HG03378 (cell line): ENCODE measurements around the gene DAPK1.

Source experiments
- ATAC-seq: cut with Tn5 transposase; IDR thresholded peaks from one replicate; pipeline ENCODE4 v1.9.1; 2021; ENCODE audit warnings: mild to moderate bottlenecking, moderate library complexity; ENCODE audit not compliant: unreplicated experiment

Gene DAPK1

GRCh38 chr9:87704342-87704741 is 206.7 kb downstream of the DAPK1 start:
- ATAC-seq = no peak

GRCh38 chr9:87706066-87706739 is 208.5 kb downstream of the DAPK1 start:
- ATAC-seq = no peak

DNA sequence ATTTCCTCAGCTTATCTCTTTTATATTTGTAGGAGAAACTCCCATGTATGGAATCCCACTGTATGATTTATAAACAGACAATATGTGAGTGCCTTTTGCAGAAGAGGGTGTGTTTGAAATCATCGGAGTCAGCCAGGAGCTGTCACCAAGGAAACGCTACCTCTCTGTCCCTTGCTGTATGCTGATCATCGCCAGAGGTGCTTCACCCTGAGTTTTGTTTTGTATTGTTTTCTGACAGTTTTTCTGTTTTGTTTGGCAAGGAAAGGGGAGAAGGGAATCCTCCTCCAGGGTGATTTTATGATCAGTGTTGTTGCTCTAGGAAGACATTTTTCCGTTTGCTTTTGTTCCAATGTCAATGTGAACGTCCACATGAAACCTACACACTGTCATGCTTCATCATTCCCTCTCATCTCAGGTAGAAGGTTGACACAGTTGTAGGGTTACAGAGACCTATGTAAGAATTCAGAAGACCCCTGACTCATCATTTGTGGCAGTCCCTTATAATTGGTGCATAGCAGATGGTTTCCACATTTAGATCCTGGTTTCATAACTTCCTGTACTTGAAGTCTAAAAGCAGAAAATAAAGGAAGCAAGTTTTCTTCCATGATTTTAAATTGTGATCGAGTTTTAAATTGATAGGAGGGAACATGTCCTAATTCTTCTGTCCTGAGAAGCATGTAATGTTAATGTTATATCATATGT is 210.3 kb downstream of the DAPK1 start:
- no peak for ATAC-seq

DNA sequence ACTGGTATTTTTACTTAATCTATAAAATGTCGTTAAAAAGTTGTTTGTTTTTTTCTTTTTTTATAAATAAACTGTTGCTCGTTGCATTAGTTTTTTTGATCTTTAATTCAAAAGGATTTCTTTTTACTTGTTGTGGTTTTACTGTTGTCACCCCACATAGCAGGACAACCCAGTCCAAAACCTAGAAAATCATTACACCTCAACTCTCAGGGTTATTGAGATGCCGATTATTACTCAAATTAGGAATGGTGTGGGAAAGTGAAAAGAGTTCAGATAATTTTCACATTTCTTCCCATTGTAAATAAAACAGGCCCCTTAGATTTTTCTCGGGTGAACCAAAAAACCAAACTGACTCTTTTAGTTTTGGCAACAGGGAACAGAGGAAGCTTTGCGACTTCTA is 210.9 kb downstream of the DAPK1 start:
- ATAC-seq = no peak

- ATAC-seq = no peak
Observed at GRCh38 chr9:87708986-87709728, 211.5 kb downstream of the DAPK1 start.

- ATAC-seq = no peak
Observed at GRCh38 chr9:87710443-87710842, 212.8 kb downstream of the DAPK1 start.

DNA sequence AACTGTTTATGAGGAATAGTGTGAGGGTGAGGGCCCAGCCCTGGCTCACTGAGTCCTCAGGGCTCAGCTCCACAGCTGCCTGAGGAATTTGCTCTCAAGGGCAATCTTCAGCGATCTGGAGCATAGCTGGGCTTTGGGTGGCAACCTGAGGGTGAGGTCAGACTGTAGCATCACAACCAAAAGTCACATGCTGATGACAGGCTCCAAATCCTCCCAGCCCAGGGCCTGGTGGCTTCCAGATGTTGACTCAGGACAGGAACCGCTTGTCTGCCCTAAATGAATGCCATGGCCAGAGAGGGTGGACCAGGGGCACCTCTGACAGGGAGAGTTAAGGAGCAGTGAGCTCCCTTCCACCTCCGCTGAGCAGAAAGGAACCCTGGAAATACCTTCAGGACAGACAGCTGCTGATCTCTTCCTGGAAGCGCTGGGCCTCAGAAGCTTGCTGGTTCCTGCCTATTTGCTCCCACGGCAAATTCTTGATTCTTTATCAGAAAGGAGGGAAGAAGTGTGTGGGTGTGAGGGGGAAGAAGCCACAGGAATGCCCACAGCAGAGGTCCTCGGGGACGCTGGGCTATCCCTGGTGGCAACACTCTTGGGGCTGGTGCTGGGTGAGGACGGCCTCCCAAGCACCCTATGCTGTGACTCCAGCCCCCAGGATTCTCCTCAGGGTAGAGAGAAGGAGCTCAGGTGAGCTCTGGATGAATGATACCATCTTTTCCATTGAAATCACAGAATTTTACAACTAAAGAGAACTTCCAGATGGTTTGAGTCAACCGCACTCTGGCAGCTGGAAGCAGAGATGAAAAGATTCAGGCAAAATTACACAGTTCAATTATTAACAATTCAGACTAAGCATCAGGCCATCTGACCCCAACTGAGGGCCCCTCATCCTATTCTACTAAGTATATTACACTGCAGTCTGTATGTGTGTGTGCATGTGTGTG is 214.5 kb downstream of the DAPK1 start:
- ATAC-seq = no peak

DNA sequence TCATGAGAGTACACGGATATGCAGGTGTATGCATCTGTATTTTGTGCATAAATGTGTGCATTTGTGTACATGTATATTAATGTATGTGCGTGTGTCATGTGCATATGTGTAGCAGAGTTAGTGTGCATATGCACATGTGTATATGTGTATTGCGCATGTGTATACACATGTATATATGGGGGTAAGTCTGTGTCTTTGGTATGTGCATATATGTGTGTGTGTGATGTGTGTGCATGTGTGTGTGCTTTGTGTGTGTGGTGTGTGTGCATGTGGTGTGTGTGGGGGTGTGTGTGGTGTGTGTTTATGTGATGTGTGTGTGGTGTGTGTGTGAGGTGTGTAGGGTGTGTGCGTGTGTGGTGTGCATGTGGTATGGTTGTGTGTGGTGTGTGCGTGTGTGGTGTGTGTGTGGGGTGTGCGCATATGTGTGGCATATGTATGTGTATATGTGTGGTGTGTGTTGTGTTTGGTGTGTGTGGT is 215.2 kb downstream of the DAPK1 start:
- ATAC-seq = no peak

DNA sequence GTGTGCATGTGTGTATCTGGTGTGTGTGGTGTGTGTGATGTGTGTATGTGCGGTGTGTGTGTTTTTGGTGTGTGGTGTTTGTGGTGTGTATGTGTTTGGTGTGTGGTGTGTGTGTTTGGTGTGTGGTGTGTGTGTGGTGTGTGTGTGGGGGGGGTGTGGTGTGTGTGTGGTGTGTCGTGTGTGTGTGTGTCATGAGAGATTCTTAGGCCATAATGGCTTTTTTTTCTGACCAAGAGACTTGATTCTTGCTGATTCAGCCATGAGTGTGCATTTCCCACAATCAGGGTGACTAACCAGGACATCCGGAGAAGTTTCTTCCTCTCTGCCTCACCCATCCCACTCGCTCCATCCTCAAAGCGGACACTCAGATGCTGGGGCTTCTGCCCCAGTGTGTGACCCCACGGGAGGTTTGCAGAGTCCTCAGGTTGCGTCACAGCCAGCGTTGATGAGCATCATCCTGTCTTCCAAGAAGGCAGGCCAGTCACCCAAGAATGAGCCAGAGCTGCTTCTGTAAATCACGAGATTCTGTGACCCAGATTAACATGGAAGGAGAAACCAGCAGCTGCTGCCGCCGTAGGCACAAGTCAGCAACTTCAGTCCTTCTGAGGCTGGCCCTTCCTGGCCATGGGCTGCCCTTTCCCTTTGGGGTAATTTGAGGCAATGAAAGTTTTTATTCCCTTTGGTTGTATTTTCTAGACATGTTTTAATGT is 215.8 kb downstream of the DAPK1 start:
- ATAC-seq = no peak

GRCh38 chr9:87713988-87714330 is 216.3 kb downstream of the DAPK1 start:
- no peak for ATAC-seq

DNA sequence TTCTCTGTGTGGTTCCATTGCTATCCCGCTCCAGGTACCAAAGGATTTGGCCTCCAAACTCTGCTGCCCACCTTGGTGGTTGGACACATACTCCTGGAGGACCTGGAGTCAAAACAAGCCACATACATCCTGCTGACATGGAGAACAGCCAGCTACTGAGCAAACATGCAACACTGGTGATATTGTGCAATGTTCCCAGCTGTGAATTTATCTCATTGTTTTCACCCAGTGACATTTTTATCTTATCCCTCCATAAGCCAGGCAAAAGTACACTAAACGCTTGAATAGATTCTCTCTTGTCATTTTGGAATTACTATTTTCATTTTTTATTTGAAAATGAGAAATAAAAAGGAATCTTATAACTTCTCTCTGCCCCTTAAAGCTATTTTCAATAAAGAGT is 217.2 kb downstream of the DAPK1 start:
- no peak for ATAC-seq

DNA sequence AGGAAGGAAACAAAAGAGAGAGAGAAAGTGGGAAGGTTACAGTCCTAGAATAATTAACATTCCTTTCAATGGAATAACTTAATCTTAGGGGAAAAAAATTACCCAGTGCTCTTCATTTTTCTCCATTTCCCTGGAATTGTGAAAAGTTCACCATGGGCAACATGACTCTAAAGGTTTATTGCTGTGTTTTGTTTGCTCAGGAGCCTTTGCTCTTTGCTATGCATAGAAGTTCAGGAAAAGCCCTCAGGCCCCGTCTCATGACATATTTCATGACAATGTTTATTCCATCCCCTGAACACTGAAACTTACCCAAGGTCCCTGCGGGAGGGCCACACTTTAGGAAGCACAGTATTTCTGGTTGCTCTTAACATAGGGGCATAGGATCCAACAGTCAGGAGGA is 218.5 kb downstream of the DAPK1 start:
- ATAC-seq = no peak

- no peak for ATAC-seq
Observed at GRCh38 chr9:87717456-87717855, 219.8 kb downstream of the DAPK1 start.

GRCh38 chr9:87718231-87718630 is 220.6 kb downstream of the DAPK1 start:
- ATAC-seq = no peak

- ATAC-seq = no peak
Observed at GRCh38 chr9:87718852-87719612, 221.4 kb downstream of the DAPK1 start.

GRCh38 chr9:87720173-87720572 is 222.5 kb downstream of the DAPK1 start:
- no peak for ATAC-seq

- ATAC-seq = no peak
Observed at GRCh38 chr9:87722393-87723088, 224.9 kb downstream of the DAPK1 start.

DNA sequence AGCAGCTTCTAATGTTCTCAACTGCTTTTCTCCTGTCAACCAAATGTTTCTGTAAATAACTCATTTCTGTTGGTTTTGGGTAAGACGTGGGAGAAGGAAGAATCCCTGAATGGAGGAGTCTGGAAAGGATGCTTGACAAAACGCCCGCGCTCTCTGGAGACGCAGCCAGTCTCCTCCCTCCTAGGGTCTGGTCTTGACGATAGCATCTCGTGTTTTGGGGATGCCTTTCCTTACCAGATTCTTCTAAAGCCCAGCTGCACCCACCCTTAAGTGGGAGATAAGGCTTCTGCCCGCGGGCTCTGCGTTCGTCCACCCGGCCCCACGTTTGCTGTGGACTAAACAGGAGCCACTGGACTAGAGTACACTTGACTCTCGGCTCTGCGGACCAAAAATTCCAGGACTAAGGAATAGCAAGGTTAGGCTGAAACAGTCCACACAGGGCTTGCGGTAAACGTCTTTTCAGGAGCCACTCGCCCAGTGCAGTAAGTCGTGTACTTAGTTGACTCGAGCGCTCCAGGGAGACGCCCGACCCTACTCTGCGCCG is 227.8 kb downstream of the DAPK1 start:
- no peak for ATAC-seq
